Amniotic stem cell (primary cell): Measurements from ENCODE around the gene SSTR4.
"Not testable (repeated sequence)": the region's sequence is repeated elsewhere in the genome, so short reads cannot be mapped to it uniquely, and the experiment has no call there.

Experiments used
- DNase-seq: peaks from one replicate; lab custom pipeline; 2025; lab: John Stamatoyannopoulos, UW

The SSTR4 gene

GRCh38 chr20:23018941-23019340 is 16.2 kb upstream of the SSTR4 start:
- DNase-seq, result no peak

GRCh38 chr20:23019403-23019802 is 15.7 kb upstream of the SSTR4 start:
- no peak for DNase-seq

GRCh38 chr20:23020230-23021018 is 14.7 kb upstream of the SSTR4 start:
- no peak for DNase-seq

- no peak for DNase-seq
Observed at GRCh38 chr20:23021541-23021940, 13.6 kb upstream of the SSTR4 start.

- DNase-seq, result no peak
Observed at GRCh38 chr20:23021951-23022350, 13.2 kb upstream of the SSTR4 start.

GRCh38 chr20:23022849-23023248 is 12.3 kb upstream of the SSTR4 start:
- no peak for DNase-seq

- DNase-seq, result no peak
Observed at GRCh38 chr20:23023621-23024177, 11.4 kb upstream of the SSTR4 start.

GRCh38 chr20:23024701-23025100 is 10.4 kb upstream of the SSTR4 start:
- DNase-seq, result no peak

GRCh38 chr20:23025503-23025902 is 9.6 kb upstream of the SSTR4 start:
- DNase-seq, result not testable (repeated sequence)

GRCh38 chr20:23027721-23028120 is 7.4 kb upstream of the SSTR4 start:
- no peak for DNase-seq

- DNase-seq, result no peak
Observed at GRCh38 chr20:23028392-23028791, 6.7 kb upstream of the SSTR4 start.

- no peak for DNase-seq
Observed at GRCh38 chr20:23029324-23029723, 5.8 kb upstream of the SSTR4 start.

- no peak for DNase-seq
Observed at GRCh38 chr20:23031346-23031745, 3.8 kb upstream of the SSTR4 start.

- DNase-seq, result no peak
Observed at GRCh38 chr20:23032056-23032749, 2.9 kb upstream of the SSTR4 start.

GRCh38 chr20:23032750-23033078 is 2.4 kb upstream of the SSTR4 start:
- DNase-seq, result no peak

GRCh38 chr20:23033918-23034317 is 1.2 kb upstream of the SSTR4 start:
- no peak for DNase-seq

GRCh38 chr20:23035731-23036130 is 619 bp downstream of the SSTR4 start:
- DNase-seq, result no peak

GRCh38 chr20:23036371-23036770 is 1.3 kb downstream of the SSTR4 start:
- no peak for DNase-seq

- DNase-seq, result no peak
Observed at GRCh38 chr20:23037017-23037481, 1.9 kb downstream of the SSTR4 start.

GRCh38 chr20:23039136-23039875 is 4.2 kb downstream of the SSTR4 start:
- no peak for DNase-seq

GRCh38 chr20:23039885-23040508 is 4.9 kb downstream of the SSTR4 start:
- DNase-seq, result no peak

GRCh38 chr20:23042270-23042669 is 7.2 kb downstream of the SSTR4 start:
- no peak for DNase-seq
